Stimulated activated CD4-positive, alpha-beta T cell treated with anti-CD3 and anti-CD28 coated beads, Interleukin-12 subunit alpha, Interleukin-12 subunit beta, amount 100 ng/mL, for 24 hours (primary cell): Measurements from ENCODE around the gene MYO1F.
A peak's percentile ranks its signal among the peaks of the same experiment; 100 is the strongest.
"Not testable (repeated sequence)": the region's sequence is repeated elsewhere in the genome, so short reads cannot be mapped to it uniquely, and the experiment has no call there.

ENCODE experiments used
- DNase-seq, 2 experiments: peaks; one replicate each; pipeline ENCODE4 v3.0.0-alpha.2; 2020; ENCODE audit warnings: low read depth in 2 of 2

The MYO1F gene

GRCh38 chr19:8600064-8600463, 22.8 kb upstream of the MYO1F start:
- no peak for DNase-seq

- no peak for DNase-seq
Measured at GRCh38 chr19:8596168-8596567, 18.9 kb upstream of the MYO1F start.

GRCh38 chr19:8595651-8596050, 18.4 kb upstream of the MYO1F start:
- DNase-seq = no peak

GRCh38 chr19:8593931-8594330, 16.7 kb upstream of the MYO1F start:
- DNase-seq = no peak

GRCh38 chr19:8592231-8593009, 15.2 kb upstream of the MYO1F start:
- DNase-seq = peak; percentile 92

- no peak for DNase-seq
Measured at GRCh38 chr19:8589177-8589714, 12.0 kb upstream of the MYO1F start.

GRCh38 chr19:8585894-8586750, 8.9 kb upstream of the MYO1F start:
- no peak for DNase-seq

- no peak for DNase-seq
Measured at GRCh38 chr19:8584965-8585893, 8.0 kb upstream of the MYO1F start.

- peak; percentile 75 to 77 for DNase-seq
Measured at GRCh38 chr19:8580710-8581281, 3.6 kb upstream of the MYO1F start.

- DNase-seq = peak; percentile 65 to 84
Measured at GRCh38 chr19:8578642-8579265, 1.5 kb upstream of the MYO1F start.

GRCh38 chr19:8577741-8578140, 499 bp upstream of the MYO1F start:
- no peak for DNase-seq

- DNase-seq = no peak
Measured at GRCh38 chr19:8576273-8576993, 809 bp downstream of the MYO1F start.

GRCh38 chr19:8575467-8575997, 1.7 kb downstream of the MYO1F start:
- DNase-seq = peak in 1 of 2 experiments; percentile 25

- not testable (repeated sequence) for DNase-seq
Measured at GRCh38 chr19:8574619-8574922, 2.7 kb downstream of the MYO1F start.

GRCh38 chr19:8573316-8573715, 3.9 kb downstream of the MYO1F start:
- DNase-seq = no peak

GRCh38 chr19:8571006-8571411, 6.2 kb downstream of the MYO1F start:
- peak in 1 of 2 experiments; percentile 14 for DNase-seq

GRCh38 chr19:8569066-8569771, 8.0 kb downstream of the MYO1F start:
- DNase-seq = peak in 1 of 2 experiments; percentile 46

GRCh38 chr19:8567522-8568172, 9.6 kb downstream of the MYO1F start:
- no peak for DNase-seq

- no peak for DNase-seq
Measured at GRCh38 chr19:8566855-8567254, 10.4 kb downstream of the MYO1F start.
